ENCODE data around the gene PPT2. TPM values are rescaled to one million over a fixed set of nuclear protein-coding genes. Genes with fewer than 3 reads are reported as not detected.

The PPT2 gene
- total RNA-seq, 2 donors from 2014 or later = 51.1 to 65.3 TPM

GRCh38 chr6:32175322-32175710 lies 21.4 kb downstream of the PPT2 start:
- H3K9me3 Mint-ChIP-seq = no peaks in the 10 kb centered on the region

GRCh38 chr6:32175711-32176475 lies 22.0 kb downstream of the PPT2 start, which contains the start of gene AGPAT1:
AGPAT1 (minus strand) TSS chr6:32176084; CDS start chr6:32171496, 4,588 bp downstream.
- peak; percentile 99 for DNase-seq
- H3K4me1 ChIP-seq (ENCODE audit: control insufficient read depth, insufficient read depth, low read length) = no peaks in the 10 kb centered on the region
- peak within 1 kb of the TSS; percentile 98 for H3K27ac Mint-ChIP-seq
- peak within 1 kb of the TSS; percentile 97 for H3K4me3 ChIP-seq (ENCODE audit: low read length)
- no peaks in the 10 kb centered on the region for H3K27me3 ChIP-seq (ENCODE audit: control insufficient read depth, insufficient read depth, low read length, poor library complexity, severe bottlenecking)
- peak within 1 kb of the TSS; percentile 98 for H3K27ac ChIP-seq (ENCODE audit: low read depth, low read length)
- peak within 1 kb of the TSS; percentile 84 for H3K9ac ChIP-seq (ENCODE audit: extremely low read depth, low read length, poor library complexity, severe bottlenecking)
- no peak for TF ChIP-seq CTCF (conservative IDR thresholded peaks at IDR 0.05)
- peak within 1 kb of the TSS; percentile 78 for H3K4me3 Mint-ChIP-seq
- peaks cover 44% of the 10 kb centered on the region for H3K4me1 Mint-ChIP-seq
- H3K36me3 ChIP-seq (ENCODE audit: control insufficient read depth, insufficient read depth, low read length) = peaks cover 22% of the 10 kb centered on the region
- no peaks in the 10 kb centered on the region for H3K9me3 Mint-ChIP-seq
- no peaks in the 10 kb centered on the region for H3K27me3 Mint-ChIP-seq (ENCODE audit: insufficient read depth)
- H3K36me3 Mint-ChIP-seq (ENCODE audit: low read depth) = peaks cover 25% of the 10 kb centered on the region
- H3K9me3 ChIP-seq (ENCODE audit: control insufficient read depth, low read length) = no peaks in the 10 kb centered on the region
- 1 to 2% methylated on average over 10 to 23 of the region's 27 CpGs for WGBS, 2 experiments (ENCODE audit: insufficient coverage in 1 of 2, insufficient read length in 1 of 2)

More at GRCh38 chr6:32175322-32175710, 21.4 kb downstream of the PPT2 start:
- peak overlapping the region; percentile 78 for H3K4me3 Mint-ChIP-seq
- no peak for TF ChIP-seq CTCF (conservative IDR thresholded peaks at IDR 0.05)
- Histone ChIP-seq H3K27ac (ENCODE audit: low read depth, low read length) (no peak overlapping the region), H3K9me3 (ENCODE audit: control insufficient read depth, low read length) (no peaks in the 10 kb centered on the region), H3K9ac (ENCODE audit: extremely low read depth, low read length, poor library complexity, severe bottlenecking) (peak overlapping the region; percentile 69), H3K36me3 (ENCODE audit: control insufficient read depth, insufficient read depth, low read length) (peaks cover 24% of the 10 kb centered on the region), H3K4me3 (ENCODE audit: low read length) (peak overlapping the region; percentile 97), H3K27me3 (ENCODE audit: control insufficient read depth, insufficient read depth, low read length, poor library complexity, severe bottlenecking) (no peaks in the 10 kb centered on the region), H3K4me1 (ENCODE audit: control insufficient read depth, insufficient read depth, low read length) (no peaks in the 10 kb centered on the region)
- H3K27ac Mint-ChIP-seq = peak overlapping the region; percentile 82
- 8 to 10% methylated on average over 2 of the region's 2 CpGs for WGBS, 2 experiments (ENCODE audit: insufficient coverage in 1 of 2, insufficient read length in 1 of 2)
- H3K4me1 Mint-ChIP-seq = peaks cover 46% of the 10 kb centered on the region
- H3K27me3 Mint-ChIP-seq (ENCODE audit: insufficient read depth) = no peaks in the 10 kb centered on the region
- DNase-seq = no peak
- H3K36me3 Mint-ChIP-seq (ENCODE audit: low read depth) = peaks cover 25% of the 10 kb centered on the region

- no peak for TF ChIP-seq CTCF (conservative IDR thresholded peaks at IDR 0.05)
- peaks cover 22% of the 10 kb centered on the region for H3K36me3 ChIP-seq (ENCODE audit: control insufficient read depth, insufficient read depth, low read length)
- 12 to 15% methylated on average over 5 of the region's 5 CpGs for WGBS, 2 experiments (ENCODE audit: insufficient coverage in 1 of 2, insufficient read length in 1 of 2)
- no peaks in the 10 kb centered on the region for H3K9me3 Mint-ChIP-seq
- H3K4me1 ChIP-seq (ENCODE audit: control insufficient read depth, insufficient read depth, low read length) = no peaks in the 10 kb centered on the region
- peak overlapping the region; percentile 98 for H3K27ac ChIP-seq (ENCODE audit: low read depth, low read length)
- H3K9me3 ChIP-seq (ENCODE audit: control insufficient read depth, low read length) = no peaks in the 10 kb centered on the region
- H3K27me3 Mint-ChIP-seq (ENCODE audit: insufficient read depth) = no peaks in the 10 kb centered on the region
- peaks cover 25% of the 10 kb centered on the region for H3K36me3 Mint-ChIP-seq (ENCODE audit: low read depth)
- DNase-seq = no peak
- H3K4me3 ChIP-seq (ENCODE audit: low read length) = peak overlapping the region; percentile 97
- H3K9ac ChIP-seq (ENCODE audit: extremely low read depth, low read length, poor library complexity, severe bottlenecking) = peak overlapping the region; percentile 84
- H3K4me3 Mint-ChIP-seq = peak overlapping the region; percentile 78
- peak overlapping the region; percentile 98 for H3K27ac Mint-ChIP-seq
- H3K4me1 Mint-ChIP-seq = peaks cover 44% of the 10 kb centered on the region
- H3K27me3 ChIP-seq (ENCODE audit: control insufficient read depth, insufficient read depth, low read length, poor library complexity, severe bottlenecking) = no peaks in the 10 kb centered on the region
Observed at GRCh38 chr6:32176476-32177182, 22.7 kb downstream of the PPT2 start.
